ENCODE measurements around the gene SLC25A33. TPM values are rescaled to one million over a fixed set of nuclear protein-coding genes. Genes with fewer than 3 reads are reported as not detected.

The SLC25A33 gene
- total RNA-seq, 4 donors from 2014 or later: 1.0 to 6.1 (median 3.3) TPM

DNA sequence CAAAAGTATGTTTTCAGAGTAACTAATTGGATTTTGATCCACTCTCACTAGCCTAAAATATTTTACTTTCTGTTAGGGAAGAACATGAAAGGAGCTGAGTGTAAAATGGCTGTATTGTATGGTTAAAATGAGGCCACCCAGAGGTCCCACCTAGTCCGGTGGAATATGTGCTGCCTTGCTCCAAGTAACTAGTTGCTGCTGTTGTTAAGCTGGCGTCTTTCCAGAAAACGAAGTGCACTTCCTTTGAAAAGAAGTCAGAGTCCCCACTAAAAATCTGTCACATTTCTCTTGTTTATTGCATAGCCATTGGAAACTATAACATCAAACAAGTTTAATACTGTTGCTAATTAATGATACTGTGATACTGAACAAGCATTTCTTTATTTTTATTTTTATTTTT lies 3.2 kb downstream of the SLC25A33 start:
- H3K4me1 ChIP-seq: no peaks in the 10 kb centered on the region
- peak overlapping the region in 1 of 2 donors; percentile 8 for H3K27ac ChIP-seq
- no peak overlapping the region for H3K4me3 ChIP-seq

GRCh38 chr1:9544926-9545325 lies 5.7 kb downstream of the SLC25A33 start:
- no peaks in the 10 kb centered on the region for H3K4me1 ChIP-seq

More for the DNA sequence above, 3.2 kb downstream of the SLC25A33 start:
- Histone ChIP-seq H3K27me3 (no peaks in the 10 kb centered on the region), H3K9me3 (no peaks in the 10 kb centered on the region), H3K36me3 (no peaks in the 10 kb centered on the region)
- no peak for TF ChIP-seq POLR2A (IDR thresholded peaks at IDR 0.05)
- no peak for TF ChIP-seq CTCF (IDR thresholded peaks at IDR 0.05)
- peak in 1 of 2 donors; percentile 42 for DNase-seq
- intact Hi-C loops (cut with DNase I; ENCODE audit: low total_unique reads): no loop called here

GRCh38 chr1:9549955-9550546 lies 10.8 kb downstream of the SLC25A33 start:
- intact Hi-C loops (cut with DNase I; ENCODE audit: low total_unique reads): no loop called here
- no peaks in the 10 kb centered on the region for H3K27me3 ChIP-seq
- H3K27ac ChIP-seq: no peak overlapping the region
- no peak for TF ChIP-seq POLR2A (IDR thresholded peaks at IDR 0.05)
- TF ChIP-seq CTCF (IDR thresholded peaks at IDR 0.05): no peak
- no peaks in the 10 kb centered on the region for H3K36me3 ChIP-seq
- no peaks in the 10 kb centered on the region for H3K4me1 ChIP-seq
- H3K9me3 ChIP-seq: no peaks in the 10 kb centered on the region
- DNase-seq: no peak
- H3K4me3 ChIP-seq: no peak overlapping the region

More at GRCh38 chr1:9544926-9545325, 5.7 kb downstream of the SLC25A33 start:
- no peaks in the 10 kb centered on the region for H3K9me3 ChIP-seq
- no peak for DNase-seq
- intact Hi-C loops (cut with DNase I; ENCODE audit: low total_unique reads): no loop called here
- TF ChIP-seq CTCF (IDR thresholded peaks at IDR 0.05) (no peak), POLR2A (IDR thresholded peaks at IDR 0.05) (no peak)
- H3K27me3 ChIP-seq: no peaks in the 10 kb centered on the region
- H3K4me3 ChIP-seq: no peak overlapping the region
- no peaks in the 10 kb centered on the region for H3K36me3 ChIP-seq
- H3K27ac ChIP-seq: no peak overlapping the region

GRCh38 chr1:9551984-9552383 lies 12.7 kb downstream of the SLC25A33 start:
- H3K4me3 ChIP-seq: no peak overlapping the region
- intact Hi-C loops (cut with DNase I; ENCODE audit: low total_unique reads): no loop called here
- TF ChIP-seq POLR2A (IDR thresholded peaks at IDR 0.05) (no peak), CTCF (IDR thresholded peaks at IDR 0.05) (no peak)
- H3K27me3 ChIP-seq: no peaks in the 10 kb centered on the region
- no peaks in the 10 kb centered on the region for H3K4me1 ChIP-seq
- no peak for DNase-seq
- H3K36me3 ChIP-seq: no peaks in the 10 kb centered on the region
- no peak overlapping the region for H3K27ac ChIP-seq
- no peaks in the 10 kb centered on the region for H3K9me3 ChIP-seq

DNA sequence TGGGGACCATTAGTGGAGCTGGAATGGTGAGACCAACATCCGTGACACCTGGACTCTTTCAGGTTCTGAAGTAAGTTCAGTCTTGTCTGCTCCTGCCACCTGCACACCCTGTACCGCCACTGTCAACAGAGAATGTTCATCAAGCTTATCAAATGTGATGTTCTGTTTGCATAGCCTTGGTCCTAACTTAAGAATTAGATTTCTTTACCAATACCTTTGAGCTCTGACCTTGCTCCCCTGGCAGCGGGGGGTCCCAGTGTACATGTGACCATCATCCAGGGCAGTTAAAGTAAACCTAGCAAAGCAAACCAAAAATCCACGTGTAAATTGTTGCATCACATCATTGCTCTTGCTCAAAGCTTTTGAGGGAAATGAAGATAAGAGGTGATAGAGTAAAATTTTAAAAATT lies 14.5 kb downstream of the SLC25A33 start:
- H3K4me1 ChIP-seq: no peaks in the 10 kb centered on the region
- no peaks in the 10 kb centered on the region for H3K36me3 ChIP-seq

More for the DNA sequence above, 14.5 kb downstream of the SLC25A33 start:
- intact Hi-C loops (cut with DNase I; ENCODE audit: low total_unique reads): no loop called here
- Histone ChIP-seq H3K4me3 (no peak overlapping the region), H3K27me3 (no peaks in the 10 kb centered on the region), H3K27ac (no peak overlapping the region), H3K9me3 (no peaks in the 10 kb centered on the region)
- no peak for DNase-seq
- no peak for TF ChIP-seq CTCF (IDR thresholded peaks at IDR 0.05)
- no peak for TF ChIP-seq POLR2A (IDR thresholded peaks at IDR 0.05)

All from uterus (tissue), 4 donors.